ENCODE measurements around the gene FAM78B.

Gene FAM78B

DNA sequence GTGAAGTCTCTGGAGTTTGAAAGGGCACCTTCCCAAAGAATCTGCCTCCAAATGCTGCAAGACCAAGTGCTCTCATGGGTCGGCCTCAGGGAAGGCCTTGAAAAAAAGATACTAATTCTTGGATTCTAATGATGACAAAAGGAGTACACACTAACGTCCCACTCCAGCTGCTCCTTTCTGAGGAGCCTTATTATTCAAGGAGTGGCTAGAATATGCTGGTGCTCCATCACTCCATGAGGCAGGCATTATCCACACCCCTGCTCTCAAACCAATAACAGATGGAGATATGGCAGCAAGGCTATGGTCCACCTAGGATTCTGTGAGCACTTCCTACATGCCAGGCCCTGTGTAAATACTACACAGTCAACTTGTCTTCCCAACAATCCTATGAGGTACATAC lies 54.4 kb downstream of the FAM78B start:
- no peaks in the 10 kb centered on the region for H3K4me1 ChIP-seq (ENCODE audit: insufficient read depth, low read length)
- TF ChIP-seq EZH2 (IDR thresholded peaks at IDR 0.05; ENCODE audit: borderline replicate concordance, low read depth, low read length, severe bottlenecking), result no peak
- TF ChIP-seq, protein P1, sequence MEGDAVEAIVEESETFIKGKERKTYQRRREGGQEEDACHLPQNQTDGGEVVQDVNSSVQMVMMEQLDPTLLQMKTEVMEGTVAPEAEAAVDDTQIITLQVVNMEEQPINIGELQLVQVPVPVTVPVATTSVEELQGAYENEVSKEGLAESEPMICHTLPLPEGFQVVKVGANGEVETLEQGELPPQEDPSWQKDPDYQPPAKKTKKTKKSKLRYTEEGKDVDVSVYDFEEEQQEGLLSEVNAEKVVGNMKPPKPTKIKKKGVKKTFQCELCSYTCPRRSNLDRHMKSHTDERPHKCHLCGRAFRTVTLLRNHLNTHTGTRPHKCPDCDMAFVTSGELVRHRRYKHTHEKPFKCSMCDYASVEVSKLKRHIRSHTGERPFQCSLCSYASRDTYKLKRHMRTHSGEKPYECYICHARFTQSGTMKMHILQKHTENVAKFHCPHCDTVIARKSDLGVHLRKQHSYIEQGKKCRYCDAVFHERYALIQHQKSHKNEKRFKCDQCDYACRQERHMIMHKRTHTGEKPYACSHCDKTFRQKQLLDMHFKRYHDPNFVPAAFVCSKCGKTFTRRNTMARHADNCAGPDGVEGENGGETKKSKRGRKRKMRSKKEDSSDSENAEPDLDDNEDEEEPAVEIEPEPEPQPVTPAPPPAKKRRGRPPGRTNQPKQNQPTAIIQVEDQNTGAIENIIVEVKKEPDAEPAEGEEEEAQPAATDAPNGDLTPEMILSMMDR (IDR thresholded peaks at IDR 0.05; ENCODE audit: borderline replicate concordance, extremely low read depth, low read length, poor library complexity, severe bottlenecking), result no peak
- H3K9me3 ChIP-seq (ENCODE audit: insufficient read depth, low read length, severe bottlenecking), result no peaks in the 10 kb centered on the region
- DNase-seq (no peak), ATAC-seq (ENCODE audit: insufficient read depth, low read depth) (no peak)
- no peak overlapping the region for H3K9ac ChIP-seq (ENCODE audit: low read depth, low read length)
- H2AFZ ChIP-seq (ENCODE audit: low read depth, low read length), result no peak overlapping the region
- H3K4me2 ChIP-seq (ENCODE audit: insufficient read depth, low read length), result no peak overlapping the region
- H3K4me3 ChIP-seq (ENCODE audit: low read depth in 1 of 2, low read length in 2 of 2), result no peak overlapping the region
- H3K27ac ChIP-seq (ENCODE audit: low read length), result no peak overlapping the region
- H4K20me1 ChIP-seq (ENCODE audit: insufficient read depth, low read length), result no peaks in the 10 kb centered on the region
- no peaks in the 10 kb centered on the region for H3K36me3 ChIP-seq (ENCODE audit: insufficient read depth, low read length)
- peaks cover 3% of the 10 kb centered on the region for H3K27me3 ChIP-seq (ENCODE audit: insufficient read depth, low read length, poor library complexity)
- no peaks in the 10 kb centered on the region for H3K79me2 ChIP-seq (ENCODE audit: insufficient read depth, low read length)

DNA sequence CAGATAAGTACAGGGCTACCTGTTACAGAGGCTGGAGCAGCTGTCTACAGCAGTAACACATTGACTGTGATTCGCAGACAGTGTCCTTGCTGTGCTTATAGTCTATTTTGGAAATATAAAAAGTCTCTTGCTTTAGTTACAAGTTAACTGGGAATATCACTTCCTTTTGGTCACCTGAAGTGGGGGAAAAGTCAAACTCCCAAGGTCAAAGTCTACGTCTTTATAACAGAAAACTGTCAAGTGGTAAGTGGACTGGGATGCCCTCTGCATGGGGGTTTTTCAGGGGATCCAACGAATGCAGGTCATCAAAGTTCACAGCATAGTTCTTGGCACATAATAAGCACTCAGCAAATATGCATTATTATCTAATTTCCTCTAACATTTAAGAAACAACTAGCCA lies 55.4 kb downstream of the FAM78B start:
- Histone ChIP-seq H3K36me3 (ENCODE audit: insufficient read depth, low read length) (no peaks in the 10 kb centered on the region), H3K27me3 (ENCODE audit: insufficient read depth, low read length, poor library complexity) (peaks cover 3% of the 10 kb centered on the region), H3K9ac (ENCODE audit: low read depth, low read length) (no peak overlapping the region), H4K20me1 (ENCODE audit: insufficient read depth, low read length) (no peaks in the 10 kb centered on the region), H3K9me3 (ENCODE audit: insufficient read depth, low read length, severe bottlenecking) (no peaks in the 10 kb centered on the region), H3K4me2 (ENCODE audit: insufficient read depth, low read length) (no peak overlapping the region), H3K79me2 (ENCODE audit: insufficient read depth, low read length) (no peaks in the 10 kb centered on the region), H3K4me3 (ENCODE audit: low read depth in 1 of 2, low read length in 2 of 2) (no peak overlapping the region), H3K27ac (ENCODE audit: low read length) (no peak overlapping the region), H2AFZ (ENCODE audit: low read depth, low read length) (no peak overlapping the region), H3K4me1 (ENCODE audit: insufficient read depth, low read length) (no peaks in the 10 kb centered on the region)
- ATAC-seq (ENCODE audit: insufficient read depth, low read depth), result no peak
- DNase-seq, result no peak
- TF ChIP-seq, protein P1 (IDR thresholded peaks at IDR 0.05; ENCODE audit: borderline replicate concordance, extremely low read depth, low read length, poor library complexity, severe bottlenecking), result no peak
- no peak for TF ChIP-seq EZH2 (IDR thresholded peaks at IDR 0.05; ENCODE audit: borderline replicate concordance, low read depth, low read length, severe bottlenecking)

DNA sequence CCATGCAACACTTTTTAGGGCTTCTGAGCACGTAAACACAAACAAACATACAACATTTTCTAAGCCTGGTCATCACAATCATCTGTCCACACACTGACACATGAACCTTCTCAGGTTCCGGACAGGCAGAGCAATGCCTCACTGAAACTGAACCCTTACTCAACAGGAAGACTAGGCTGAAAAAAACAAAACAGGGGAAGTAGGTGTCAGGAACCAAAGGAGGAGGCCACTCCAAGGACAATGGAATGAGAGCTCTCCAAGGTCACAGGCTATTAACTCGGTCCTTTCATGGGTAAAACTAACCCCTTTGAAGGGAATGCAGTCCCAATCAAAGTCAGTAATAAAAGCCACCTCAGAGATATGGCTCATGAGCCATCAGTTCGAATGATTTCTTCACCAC lies 76.6 kb downstream of the FAM78B start:
- Histone ChIP-seq H3K4me2 (ENCODE audit: insufficient read depth, low read length) (no peak overlapping the region), H3K79me2 (ENCODE audit: insufficient read depth, low read length) (no peaks in the 10 kb centered on the region), H3K4me3 (ENCODE audit: low read depth in 1 of 2, low read length in 2 of 2) (no peak overlapping the region), H3K9me3 (ENCODE audit: insufficient read depth, low read length, severe bottlenecking) (no peaks in the 10 kb centered on the region), H3K27me3 (ENCODE audit: insufficient read depth, low read length, poor library complexity) (no peaks in the 10 kb centered on the region), H3K36me3 (ENCODE audit: insufficient read depth, low read length) (no peaks in the 10 kb centered on the region), H4K20me1 (ENCODE audit: insufficient read depth, low read length) (no peaks in the 10 kb centered on the region), H2AFZ (ENCODE audit: low read depth, low read length) (no peak overlapping the region), H3K4me1 (ENCODE audit: insufficient read depth, low read length) (no peaks in the 10 kb centered on the region), H3K9ac (ENCODE audit: low read depth, low read length) (no peak overlapping the region), H3K27ac (ENCODE audit: low read length) (no peak overlapping the region)
- no peak for ATAC-seq (ENCODE audit: insufficient read depth, low read depth)
- no peak for DNase-seq
- no peak for TF ChIP-seq EZH2 (IDR thresholded peaks at IDR 0.05; ENCODE audit: borderline replicate concordance, low read depth, low read length, severe bottlenecking)
- TF ChIP-seq, protein P1 (IDR thresholded peaks at IDR 0.05; ENCODE audit: borderline replicate concordance, extremely low read depth, low read length, poor library complexity, severe bottlenecking), result no peak

DNA sequence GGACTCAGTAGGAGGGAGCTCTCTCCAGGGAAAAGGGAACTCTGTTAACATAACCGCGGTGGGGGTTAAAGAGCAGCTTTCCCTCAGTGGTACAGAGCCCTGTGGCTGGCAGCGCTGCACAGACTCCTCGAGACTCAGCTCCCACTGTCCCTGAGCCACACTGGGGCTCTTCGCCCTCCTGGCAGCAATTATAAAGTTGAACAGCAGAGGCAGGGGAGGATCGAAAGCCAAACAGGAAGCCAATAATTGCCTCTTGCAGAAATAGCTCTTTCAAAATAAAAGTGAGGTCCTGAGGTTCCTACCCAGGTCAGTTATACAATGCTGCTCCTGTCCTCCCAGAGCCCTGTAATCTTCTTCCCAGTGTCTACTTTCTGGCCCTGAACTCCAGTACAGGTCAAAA lies 77.0 kb downstream of the FAM78B start:
- TF ChIP-seq EZH2 (IDR thresholded peaks at IDR 0.05; ENCODE audit: borderline replicate concordance, low read depth, low read length, severe bottlenecking), result no peak
- TF ChIP-seq, protein P1 (IDR thresholded peaks at IDR 0.05; ENCODE audit: borderline replicate concordance, extremely low read depth, low read length, poor library complexity, severe bottlenecking), result peak; percentile 36
- no peak overlapping the region for H3K4me2 ChIP-seq (ENCODE audit: insufficient read depth, low read length)
- no peaks in the 10 kb centered on the region for H4K20me1 ChIP-seq (ENCODE audit: insufficient read depth, low read length)
- H3K4me3 ChIP-seq (ENCODE audit: low read depth in 1 of 2, low read length in 2 of 2), result no peak overlapping the region
- no peaks in the 10 kb centered on the region for H3K27me3 ChIP-seq (ENCODE audit: insufficient read depth, low read length, poor library complexity)
- H3K9ac ChIP-seq (ENCODE audit: low read depth, low read length), result no peak overlapping the region
- H3K9me3 ChIP-seq (ENCODE audit: insufficient read depth, low read length, severe bottlenecking), result no peaks in the 10 kb centered on the region
- H3K4me1 ChIP-seq (ENCODE audit: insufficient read depth, low read length), result no peaks in the 10 kb centered on the region
- H3K27ac ChIP-seq (ENCODE audit: low read length), result no peak overlapping the region
- DNase-seq, result peak; percentile 34
- no peaks in the 10 kb centered on the region for H3K36me3 ChIP-seq (ENCODE audit: insufficient read depth, low read length)
- no peak overlapping the region for H2AFZ ChIP-seq (ENCODE audit: low read depth, low read length)
- H3K79me2 ChIP-seq (ENCODE audit: insufficient read depth, low read length), result no peaks in the 10 kb centered on the region
- peak; percentile 80 for ATAC-seq (ENCODE audit: insufficient read depth, low read depth)

Measured in DND-41 (cell line).